ENCODE results near the gene PHACTR3. TPM values are rescaled to one million over a fixed set of nuclear protein-coding genes. Genes with fewer than 3 reads are reported as not detected.

The PHACTR3 gene
- total RNA-seq, 1 experiment from 2014 or later: not detected

DNA sequence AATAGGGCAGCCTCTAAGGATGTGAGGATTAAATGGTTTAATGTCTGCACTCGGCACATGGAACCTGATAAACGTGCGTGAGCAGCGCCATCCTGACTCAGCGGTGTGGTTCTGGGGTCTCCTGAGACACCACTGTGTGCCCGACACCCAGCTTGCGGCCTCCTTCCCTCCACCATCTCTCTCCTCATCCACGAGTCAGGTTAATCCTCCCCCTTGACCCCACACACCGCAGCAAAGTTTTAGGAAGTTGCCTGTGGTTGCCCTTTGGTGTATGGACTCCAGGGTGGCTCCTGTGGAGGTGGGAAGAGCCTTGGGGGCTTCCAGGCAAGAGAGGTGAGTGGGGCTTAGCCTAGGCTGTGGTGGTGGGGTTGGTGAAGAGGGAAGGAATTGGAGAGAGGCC lies 68.2 kb downstream of the PHACTR3 start:
- BruUV-seq (replicated peaks): no TSS peak
- Histone ChIP-seq H3K4me1 (ENCODE audit: control insufficient read depth in 1 of 2, insufficient read depth in 2 of 2, low read length in 2 of 2) (no peaks in the 10 kb centered on the region), H3K79me2 (ENCODE audit: insufficient read depth, low read length) (no peaks in the 10 kb centered on the region), H3K36me3 (ENCODE audit: control insufficient read depth in 1 of 2, insufficient read depth in 2 of 2, low read length in 2 of 2) (no peaks in the 10 kb centered on the region), H3K4me2 (ENCODE audit: low read length) (no peak overlapping the region), H3K9ac (ENCODE audit: low read length) (no peak overlapping the region), H3K27me3 (ENCODE audit: insufficient read depth, low read length) (peaks cover 30% of the 10 kb centered on the region), H4K20me1 (ENCODE audit: insufficient read depth) (no peaks in the 10 kb centered on the region), H3K9me3 (ENCODE audit: control insufficient read depth in 1 of 2, insufficient read depth in 1 of 2, low read depth in 1 of 2, low read length in 2 of 2) (no peaks in the 10 kb centered on the region), H2AFZ (ENCODE audit: low read depth, low read length, poor library complexity, severe bottlenecking) (no peak overlapping the region), H3K27ac (ENCODE audit: low read depth, low read length) (no peak overlapping the region), H3K9me2 (ENCODE audit: insufficient read depth) (no peaks in the 10 kb centered on the region), H3K4me3 (replicated peaks in 1 of 2; ENCODE audit: low read depth in 1 of 2, low read length in 2 of 2) (no peak overlapping the region)
- ChIA-PET CTCF (no interaction called here), RAD21 (ENCODE audit: low non-redundant PET in 1 of 2, low total read pairs in 2 of 2, uncharacterized antibody in 2 of 2, unreplicated experiment in 2 of 2) (no interaction called here), POLR2A (no interaction called here)
- ATAC-seq: no peak
- DNase-seq (ENCODE audit: low read depth, low spot score): no peak
- intact Hi-C loops (cut with micrococcal nuclease): no loop called here
- TF ChIP-seq EZH2phosphoT487 (IDR thresholded peaks at IDR 0.05; ENCODE audit: borderline replicate concordance) (no peak), EZH2 (IDR thresholded peaks at IDR 0.05) (no peak), CEBPB (IDR thresholded peaks at IDR 0.05; ENCODE audit: low read depth) (no peak)
- TF ChIP-seq, protein P1, sequence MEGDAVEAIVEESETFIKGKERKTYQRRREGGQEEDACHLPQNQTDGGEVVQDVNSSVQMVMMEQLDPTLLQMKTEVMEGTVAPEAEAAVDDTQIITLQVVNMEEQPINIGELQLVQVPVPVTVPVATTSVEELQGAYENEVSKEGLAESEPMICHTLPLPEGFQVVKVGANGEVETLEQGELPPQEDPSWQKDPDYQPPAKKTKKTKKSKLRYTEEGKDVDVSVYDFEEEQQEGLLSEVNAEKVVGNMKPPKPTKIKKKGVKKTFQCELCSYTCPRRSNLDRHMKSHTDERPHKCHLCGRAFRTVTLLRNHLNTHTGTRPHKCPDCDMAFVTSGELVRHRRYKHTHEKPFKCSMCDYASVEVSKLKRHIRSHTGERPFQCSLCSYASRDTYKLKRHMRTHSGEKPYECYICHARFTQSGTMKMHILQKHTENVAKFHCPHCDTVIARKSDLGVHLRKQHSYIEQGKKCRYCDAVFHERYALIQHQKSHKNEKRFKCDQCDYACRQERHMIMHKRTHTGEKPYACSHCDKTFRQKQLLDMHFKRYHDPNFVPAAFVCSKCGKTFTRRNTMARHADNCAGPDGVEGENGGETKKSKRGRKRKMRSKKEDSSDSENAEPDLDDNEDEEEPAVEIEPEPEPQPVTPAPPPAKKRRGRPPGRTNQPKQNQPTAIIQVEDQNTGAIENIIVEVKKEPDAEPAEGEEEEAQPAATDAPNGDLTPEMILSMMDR (IDR thresholded peaks at IDR 0.05 in 2 of 3, conservative IDR thresholded peaks at IDR 0.05 in 1 of 3; ENCODE audit: borderline replicate concordance in 1 of 3, insufficient read depth in 1 of 3, low read depth in 2 of 3, low read length in 2 of 3): no peak

DNA sequence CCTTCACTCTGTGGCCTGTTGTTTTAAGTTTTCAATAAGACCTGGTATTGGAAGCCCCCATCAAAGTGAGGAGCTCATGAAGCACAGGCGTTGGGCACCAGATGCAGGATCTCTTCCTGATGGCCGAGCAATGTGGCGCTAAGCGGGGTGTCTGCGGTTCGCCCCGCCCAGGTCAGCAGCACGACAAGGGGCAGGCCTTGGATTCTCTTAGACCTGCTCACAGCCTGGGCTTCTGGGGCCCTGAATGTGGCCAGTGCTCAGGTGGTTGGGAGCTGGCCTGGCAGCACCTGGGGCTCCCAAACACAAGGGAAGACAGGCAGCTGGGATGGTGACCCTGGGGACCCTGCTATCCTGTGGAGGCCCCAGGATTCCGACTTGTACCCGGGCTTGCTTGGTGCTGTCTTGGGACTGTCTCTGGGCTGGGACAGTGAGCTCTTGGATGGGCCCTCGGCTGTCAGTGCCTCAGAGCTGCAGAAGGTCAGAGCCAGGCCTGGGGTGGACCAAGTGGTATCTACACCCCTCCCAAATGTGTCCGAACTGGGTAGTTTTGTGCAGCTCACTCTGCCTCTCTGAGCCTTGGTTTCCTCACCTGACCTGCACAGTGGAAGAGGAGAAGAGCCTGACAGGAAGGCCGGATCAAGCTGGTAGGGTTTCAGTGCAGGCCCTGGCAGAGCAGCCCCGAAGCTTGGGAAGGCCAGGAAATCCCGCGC lies 69.1 kb downstream of the PHACTR3 start:
- Histone ChIP-seq H3K79me2 (ENCODE audit: insufficient read depth, low read length) (no peaks in the 10 kb centered on the region), H3K4me1 (ENCODE audit: control insufficient read depth in 1 of 2, insufficient read depth in 2 of 2, low read length in 2 of 2) (no peaks in the 10 kb centered on the region), H3K27me3 (ENCODE audit: insufficient read depth, low read length) (peaks cover 39% of the 10 kb centered on the region), H2AFZ (ENCODE audit: low read depth, low read length, poor library complexity, severe bottlenecking) (no peak overlapping the region), H3K9me2 (ENCODE audit: insufficient read depth) (no peaks in the 10 kb centered on the region), H3K9ac (ENCODE audit: low read length) (no peak overlapping the region), H3K4me3 (replicated peaks in 1 of 2; ENCODE audit: low read depth in 1 of 2, low read length in 2 of 2) (no peak overlapping the region), H3K36me3 (ENCODE audit: control insufficient read depth in 1 of 2, insufficient read depth in 2 of 2, low read length in 2 of 2) (no peaks in the 10 kb centered on the region), H4K20me1 (ENCODE audit: insufficient read depth) (no peaks in the 10 kb centered on the region), H3K4me2 (ENCODE audit: low read length) (no peak overlapping the region), H3K9me3 (ENCODE audit: control insufficient read depth in 1 of 2, insufficient read depth in 1 of 2, low read depth in 1 of 2, low read length in 2 of 2) (no peaks in the 10 kb centered on the region), H3K27ac (ENCODE audit: low read depth, low read length) (no peak overlapping the region)
- BruUV-seq (replicated peaks): no TSS peak
- ATAC-seq: no peak
- TF ChIP-seq SP1 (IDR thresholded peaks at IDR 0.05; ENCODE audit: low read depth): no peak
- RAD21 ChIA-PET (ENCODE audit: low non-redundant PET in 1 of 2, low total read pairs in 2 of 2, uncharacterized antibody in 2 of 2, unreplicated experiment in 2 of 2): no interaction called here
- POLR2A ChIA-PET: no interaction called here
- no peak for DNase-seq (ENCODE audit: low read depth, low spot score)
- CTCF ChIA-PET: no interaction called here
- intact Hi-C loops (cut with micrococcal nuclease): no loop called here

Measured in HCT116 (cell line).